A549 (cell line): Measurements from ENCODE around the gene ATP6V1A. TPM values are rescaled to one million over a fixed set of nuclear protein-coding genes. Genes with fewer than 3 reads are reported as not detected.

Source experiments
- ATAC-seq, 2 experiments: fragments of 200-7000 bp in 1 of 2; fragments of >200 bp in 1 of 2; cut with Nextera tagmentation in 1 of 2; cut with Tn5 transposase in 1 of 2; 3 replicates each; pipeline versions ENCODE4 v1.8.0 to v1.9.1; 2018 to 2020; ENCODE audit warnings: mild to moderate bottlenecking in 1 of 2, moderate library complexity in 1 of 2
- CTCF ChIA-PET: fragments of 300-600 bp; sonication (Branson Sonifier 250); formaldehyde crosslinking; extraction: SDS; loops from one replicate; lab custom pipeline; 2021; ENCODE audit warnings: antibody characterized with exemption, inconsistent platforms; lab: Yijun Ruan, JAX
- POLR2A ChIA-PET: fragments of 350-600 bp; formaldehyde crosslinking; extraction: SDS; loops from one replicate; lab custom pipeline; 2021; ENCODE audit warnings: antibody characterized with exemption, inconsistent platforms; lab: Yijun Ruan, JAX
- DNase-seq, 2 experiments: peaks; one replicate each; pipeline versions ENCODE4 v3.0.0 to v3.0.0-alpha.2; 2011 to 2016; ENCODE audit warnings: low read depth in 1 of 2, low spot score in 1 of 2
- FAIRE-seq: peaks from 2 replicates; lab custom pipeline; 2011; peaks lifted over from hg19 to GRCh38; lab: Jason Lieb, UNC
- H3K27ac ChIP-seq, 2 experiments: fragments of >200 bp; sonication (Bioruptor Twin); formaldehyde crosslinking; 3 replicates each; pipeline ENCODE4 v1.5.1; 2016 to 2017
- H3K4me1 ChIP-seq: fragments of >200 bp; sonication (Bioruptor Twin); formaldehyde crosslinking; 3 replicates; pipeline ENCODE4 v1.6.1; 2016
- H3K4me2 ChIP-seq: fragments of >200 bp; sonication (Bioruptor Twin); formaldehyde crosslinking; 3 replicates; pipeline ENCODE4 v1.6.1; 2016
- H3K4me3 ChIP-seq: fragments of >200 bp; sonication (Bioruptor Twin); formaldehyde crosslinking; 3 replicates; pipeline ENCODE4 v1.5.1; 2016
- H3K9me3 ChIP-seq: fragments of >200 bp; sonication (Bioruptor Twin); formaldehyde crosslinking; 3 replicates; pipeline ENCODE4 v1.6.1; 2016
- ESRRA ChIP-seq: fragments of 150-350 bp; IDR thresholded peaks from 2 replicates; pipeline ENCODE4 v1.6.1; 2014; ENCODE audit warnings: mild to moderate bottlenecking, low read length, borderline replicate concordance
- HOXB5 ChIP-seq: fragments of 250-450 bp; sonication (Bioruptor Pico); IDR thresholded peaks from 2 replicates; pipeline ENCODE4 v1.5.0; 2020; ENCODE audit warnings: mild to moderate bottlenecking, moderate library complexity
- KDM1A ChIP-seq: fragments of 200-600 bp; sonication (generic); IDR thresholded peaks from 2 replicates; pipeline ENCODE4 v1.6.1; 2016; ENCODE audit warnings: low read depth, mild to moderate bottlenecking
- MAFK ChIP-seq: fragments of 450-650 bp; IDR thresholded peaks from 2 replicates; pipeline ENCODE4 v1.6.1; 2014; ENCODE audit not compliant: partially characterized antibody
- NR3C1 ChIP-seq: fragments of >200 bp; sonication (Bioruptor Twin); formaldehyde crosslinking; IDR thresholded peaks from 3 replicates; pipeline ENCODE4 v1.6.1; 2017
- POLR2A ChIP-seq: IDR thresholded peaks from 2 replicates; pipeline ENCODE4 v1.6.1; 2012; ENCODE audit warnings: mild to moderate bottlenecking, low read length
- RARB ChIP-seq: fragments of 250-450 bp; sonication (Bioruptor Pico); IDR thresholded peaks from 2 replicates; pipeline ENCODE4 v1.8.0; 2021; ENCODE audit warnings: mild to moderate bottlenecking, moderate library complexity
- TFCP2L1 ChIP-seq: fragments of 250-450 bp; sonication (Bioruptor Pico); IDR thresholded peaks from 2 replicates; pipeline ENCODE4 v1.5.0; 2021; ENCODE audit warnings: mild to moderate bottlenecking
- TP53 ChIP-seq: fragments of 250-450 bp; sonication (Bioruptor Pico); IDR thresholded peaks from 2 replicates; pipeline ENCODE4 v1.5.0; 2021; ENCODE audit warnings: mild to moderate bottlenecking, moderate library complexity
- ZC3H11A ChIP-seq: fragments of 450-650 bp; IDR thresholded peaks from 2 replicates; pipeline ENCODE4 v1.6.1; 2014; ENCODE audit warnings: antibody characterized with exemption, mild to moderate bottlenecking
- WGBS: methylation state at CpG from one replicate; pipeline ENCODE4 v1.1.6; 2017; ENCODE audit errors: missing lambda C conversion rate; 5-methylcytosine and 5-hydroxymethylcytosine counted together
- polyA plus RNA-seq, 4 experiments: library from polyadenylated mRNA; depleted of rRNA in 3 of 4; stranded (reverse); fragments of >200 nt; fragmentation: RNase III in 1 of 4; extraction: RNeasy Plus Mini Kit Qiagen cat#74134 plus additional on column Dnase treatment in 1 of 4; gene quantifications; 2 replicates in 3 of 4; 3 replicates in 1 of 4; pipeline ENCODE4 v1.2.3, GENCODE V29; 2011 to 2017
- TF ChIP-seq, protein P1 (sequence below): fragments of 450-650 bp; IDR thresholded peaks from 2 replicates; pipeline ENCODE4 v1.6.1; 2014; ENCODE audit warnings: antibody characterized with exemption
- TF ChIP-seq, protein P2 (sequence below): fragments of >200 bp; sonication (Bioruptor Twin); formaldehyde crosslinking; IDR thresholded peaks from 3 replicates; pipeline ENCODE4 v1.5.1; 2016
- TF ChIP-seq, protein P3 (sequence below): fragments of >200 bp; sonication (Bioruptor Twin); formaldehyde crosslinking; IDR thresholded peaks from 3 replicates; pipeline ENCODE4 v1.6.1; 2016
- TF ChIP-seq, protein P4 (sequence below): fragments of >200 bp; sonication (Bioruptor Twin); formaldehyde crosslinking; IDR thresholded peaks from 2 replicates; pipeline ENCODE4 v1.6.1; 2016

The ATP6V1A gene
- polyA plus RNA-seq, 2 of the 4 experiments (the other 2 are of a cell fraction), result 23.4 to 39.8 TPM

DNA sequence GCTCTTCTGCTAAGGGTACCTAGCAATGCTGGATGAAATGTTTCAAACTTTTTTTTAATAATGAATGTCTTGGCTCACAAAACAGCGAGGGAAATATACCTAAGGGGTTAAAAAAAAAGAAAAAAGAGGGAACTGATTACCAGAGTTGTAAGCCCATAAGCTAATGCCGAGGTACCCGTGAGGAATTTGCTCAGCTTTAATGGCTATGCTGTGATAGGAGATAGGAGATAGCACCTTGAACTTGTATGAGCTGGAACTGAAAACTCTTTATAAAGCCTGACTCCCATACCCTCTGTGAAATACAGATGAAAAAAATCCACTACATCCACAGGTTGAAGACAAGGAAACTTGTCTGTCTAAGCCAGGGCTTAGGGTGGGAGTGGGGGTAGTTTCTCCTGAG is 105.7 kb downstream of the ATP6V1A start:
- Histone ChIP-seq H3K9me3 (no peaks in the 10 kb centered on the region), H3K4me2 (no peak overlapping the region), H3K27ac (no peak overlapping the region), H3K4me1 (no peaks in the 10 kb centered on the region), H3K4me3 (no peak overlapping the region)
- ATAC-seq, result no peak
- no peak for DNase-seq
- no peak for FAIRE-seq
- TF ChIP-seq POLR2A (no peak), TFCP2L1 (CRISPR knock-in tag) (no peak), ESRRA (no peak), KDM1A (no peak), ZC3H11A (no peak), HOXB5 (CRISPR knock-in tag) (no peak), MAFK (no peak), NR3C1 (no peak), TP53 (CRISPR knock-in tag) (no peak), RARB (no peak)
- TF ChIP-seq, protein P1, sequence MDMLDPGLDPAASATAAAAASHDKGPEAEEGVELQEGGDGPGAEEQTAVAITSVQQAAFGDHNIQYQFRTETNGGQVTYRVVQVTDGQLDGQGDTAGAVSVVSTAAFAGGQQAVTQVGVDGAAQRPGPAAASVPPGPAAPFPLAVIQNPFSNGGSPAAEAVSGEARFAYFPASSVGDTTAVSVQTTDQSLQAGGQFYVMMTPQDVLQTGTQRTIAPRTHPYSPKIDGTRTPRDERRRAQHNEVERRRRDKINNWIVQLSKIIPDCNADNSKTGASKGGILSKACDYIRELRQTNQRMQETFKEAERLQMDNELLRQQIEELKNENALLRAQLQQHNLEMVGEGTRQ, result no peak
- TF ChIP-seq, protein P2, sequence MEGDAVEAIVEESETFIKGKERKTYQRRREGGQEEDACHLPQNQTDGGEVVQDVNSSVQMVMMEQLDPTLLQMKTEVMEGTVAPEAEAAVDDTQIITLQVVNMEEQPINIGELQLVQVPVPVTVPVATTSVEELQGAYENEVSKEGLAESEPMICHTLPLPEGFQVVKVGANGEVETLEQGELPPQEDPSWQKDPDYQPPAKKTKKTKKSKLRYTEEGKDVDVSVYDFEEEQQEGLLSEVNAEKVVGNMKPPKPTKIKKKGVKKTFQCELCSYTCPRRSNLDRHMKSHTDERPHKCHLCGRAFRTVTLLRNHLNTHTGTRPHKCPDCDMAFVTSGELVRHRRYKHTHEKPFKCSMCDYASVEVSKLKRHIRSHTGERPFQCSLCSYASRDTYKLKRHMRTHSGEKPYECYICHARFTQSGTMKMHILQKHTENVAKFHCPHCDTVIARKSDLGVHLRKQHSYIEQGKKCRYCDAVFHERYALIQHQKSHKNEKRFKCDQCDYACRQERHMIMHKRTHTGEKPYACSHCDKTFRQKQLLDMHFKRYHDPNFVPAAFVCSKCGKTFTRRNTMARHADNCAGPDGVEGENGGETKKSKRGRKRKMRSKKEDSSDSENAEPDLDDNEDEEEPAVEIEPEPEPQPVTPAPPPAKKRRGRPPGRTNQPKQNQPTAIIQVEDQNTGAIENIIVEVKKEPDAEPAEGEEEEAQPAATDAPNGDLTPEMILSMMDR, result no peak
- TF ChIP-seq, protein P3, sequence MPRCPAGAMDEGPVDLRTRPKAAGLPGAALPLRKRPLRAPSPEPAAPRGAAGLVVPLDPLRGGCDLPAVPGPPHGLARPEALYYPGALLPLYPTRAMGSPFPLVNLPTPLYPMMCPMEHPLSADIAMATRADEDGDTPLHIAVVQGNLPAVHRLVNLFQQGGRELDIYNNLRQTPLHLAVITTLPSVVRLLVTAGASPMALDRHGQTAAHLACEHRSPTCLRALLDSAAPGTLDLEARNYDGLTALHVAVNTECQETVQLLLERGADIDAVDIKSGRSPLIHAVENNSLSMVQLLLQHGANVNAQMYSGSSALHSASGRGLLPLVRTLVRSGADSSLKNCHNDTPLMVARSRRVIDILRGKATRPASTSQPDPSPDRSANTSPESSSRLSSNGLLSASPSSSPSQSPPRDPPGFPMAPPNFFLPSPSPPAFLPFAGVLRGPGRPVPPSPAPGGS, result no peak
- TF ChIP-seq, protein P4, sequence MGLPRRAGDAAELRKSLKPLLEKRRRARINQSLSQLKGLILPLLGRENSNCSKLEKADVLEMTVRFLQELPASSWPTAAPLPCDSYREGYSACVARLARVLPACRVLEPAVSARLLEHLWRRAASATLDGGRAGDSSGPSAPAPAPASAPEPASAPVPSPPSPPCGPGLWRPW, result no peak
- CTCF ChIA-PET, result interaction anchor here (0.7 kb wide), 1 partner anchor 13 kb away, joined by 4 read pairs; no protein-coding TSS in a partner anchor
- POLR2A ChIA-PET, result no interaction called here
- 53% methylated on average over 3 of the region's 3 CpGs for WGBS

Other genes starting within 250 kb of the ATP6V1A start
- gene SPICE1, start 231.9 kb upstream of the ATP6V1A start, polyA plus RNA-seq (2011; rRNA removed), result 13.2 and 16.1 TPM in 2 replicates
- 5.2 to 6.0 TPM (median 6.0 TPM) in 3 replicates for gene SPICE1, start 231.9 kb upstream of the ATP6V1A start, polyA plus RNA-seq (2017; fragmentation: RNase III; extraction: RNeasy Plus Mini Kit Qiagen cat#74134 plus additional on column Dnase treatment)
- 7.5 and 8.4 TPM in 2 replicates for gene SIDT1, start 214.5 kb upstream of the ATP6V1A start, polyA plus RNA-seq (2011; rRNA removed)
- 0.25 to 0.43 TPM (median 0.25 TPM) in 3 replicates for gene SIDT1, start 214.5 kb upstream of the ATP6V1A start, polyA plus RNA-seq (2017; fragmentation: RNase III; extraction: RNeasy Plus Mini Kit Qiagen cat#74134 plus additional on column Dnase treatment)
- gene USF3, start 50.4 kb upstream of the ATP6V1A start, polyA plus RNA-seq (2011; rRNA removed), result 11.3 and 11.5 TPM in 2 replicates
- 1.8 to 1.9 TPM (median 1.8 TPM) in 3 replicates for gene USF3, start 50.4 kb upstream of the ATP6V1A start, polyA plus RNA-seq (2017; fragmentation: RNase III; extraction: RNeasy Plus Mini Kit Qiagen cat#74134 plus additional on column Dnase treatment)
- gene NAA50, start 786 bp upstream of the ATP6V1A start, polyA plus RNA-seq (2011; rRNA removed), result 107 and 141 TPM in 2 replicates
- 168 to 180 TPM (median 169 TPM) in 3 replicates for gene NAA50, start 786 bp upstream of the ATP6V1A start, polyA plus RNA-seq (2017; fragmentation: RNase III; extraction: RNeasy Plus Mini Kit Qiagen cat#74134 plus additional on column Dnase treatment)
- 0.59 and 0.87 TPM in 2 replicates for gene GRAMD1C, start 91.8 kb downstream of the ATP6V1A start, polyA plus RNA-seq (2011; rRNA removed)
- gene GRAMD1C, start 91.8 kb downstream of the ATP6V1A start, polyA plus RNA-seq (2017; fragmentation: RNase III; extraction: RNeasy Plus Mini Kit Qiagen cat#74134 plus additional on column Dnase treatment), result 0.32 to 0.84 TPM (median 0.70 TPM) in 3 replicates
- gene ZDHHC23, start 201.0 kb downstream of the ATP6V1A start, polyA plus RNA-seq (2011; rRNA removed), result 4.0 and 5.8 TPM in 2 replicates
- 2.8 to 3.6 TPM (median 3.1 TPM) in 3 replicates for gene ZDHHC23, start 201.0 kb downstream of the ATP6V1A start, polyA plus RNA-seq (2017; fragmentation: RNase III; extraction: RNeasy Plus Mini Kit Qiagen cat#74134 plus additional on column Dnase treatment)